ENCODE data around the gene SDF4. TPM values are rescaled to one million over a fixed set of nuclear protein-coding genes. Genes with fewer than 3 reads are reported as not detected.

Gene SDF4
- total and polyA plus RNA-seq, 2 experiments from 2014 or later = 214 to 261 TPM

DNA sequence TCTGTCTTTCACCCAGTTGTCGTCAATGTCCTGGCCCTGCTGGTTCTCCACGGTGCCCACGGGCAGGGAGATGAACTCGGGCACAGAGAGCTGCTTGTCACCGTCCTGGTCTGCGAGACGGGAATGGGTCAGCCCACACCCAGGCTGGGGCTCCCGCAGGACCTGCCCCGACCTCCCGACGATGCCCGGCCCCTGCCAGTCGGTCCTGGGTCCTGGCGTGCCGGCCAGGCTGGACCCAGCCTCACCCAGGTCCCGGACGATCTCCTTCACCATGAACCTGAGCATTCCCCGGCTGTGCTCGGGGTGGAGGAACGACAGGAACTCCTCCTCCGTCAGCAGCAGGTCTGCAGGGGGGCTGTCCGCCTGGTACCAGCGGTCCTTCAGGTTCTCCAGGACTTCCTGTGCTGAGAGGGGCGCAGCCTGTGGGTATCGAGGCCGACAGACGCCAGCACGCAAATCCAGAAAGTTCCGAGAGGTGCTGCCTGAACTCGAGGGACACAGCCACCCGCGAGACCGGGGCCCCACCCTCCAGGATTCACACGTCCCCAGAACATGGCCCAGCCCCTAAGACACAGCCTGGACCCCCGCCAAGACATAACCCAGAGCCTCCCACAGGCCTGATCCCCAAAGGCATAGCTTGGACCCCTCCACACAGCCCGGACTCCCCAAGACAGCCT, 13.1 kb downstream of the SDF4 start:
- H4K20me1 ChIP-seq (ENCODE audit: insufficient read depth) = no peaks in the 10 kb centered on the region
- peaks cover 5% of the 10 kb centered on the region; the same call in 1 of the 2 replicates for H3K36me3 ChIP-seq (ENCODE audit: low read depth)
- H3K4me2 ChIP-seq (ENCODE audit: unreplicated experiment) = no peak overlapping the region
- no peaks in the 10 kb centered on the region for H3K4me1 ChIP-seq (ENCODE audit: insufficient read depth)
- in situ Hi-C loops (cut with MboI) = no loop called here
- no peak overlapping the region for H2AFZ ChIP-seq
- no peaks in the 10 kb centered on the region for H3K9me2 ChIP-seq (ENCODE audit: insufficient read depth)
- no peaks in the 10 kb centered on the region for H3K27me3 ChIP-seq (replicated peaks; ENCODE audit: insufficient read depth)
- H3K79me2 ChIP-seq (ENCODE audit: insufficient read depth) = peaks cover 5% of the 10 kb centered on the region; the same call in 1 of the 2 replicates
- DNase-seq = no peak
- no peaks in the 10 kb centered on the region for H3K9me3 ChIP-seq (ENCODE audit: low read depth)
- no peak for TF ChIP-seq EZH2phosphoT487 (IDR thresholded peaks at IDR 0.05; ENCODE audit: insufficient read depth, low read depth)
- no peak for TF ChIP-seq EZH2 (IDR thresholded peaks at IDR 0.05; ENCODE audit: insufficient read depth, poor library complexity, severe bottlenecking)
- no peaks in the 10 kb centered on the region for H3F3A ChIP-seq (ENCODE audit: insufficient read depth)
- 90 to 94% methylated on average over 35 to 36 of the region's 36 CpGs for WGBS, 2 experiments (ENCODE audit: low coverage in 1 of 2, low lambda C conversion rate in 2 of 2, missing lambda C conversion rate in 2 of 2)
- no peak overlapping the region for H3K4me3 ChIP-seq
- no peak overlapping the region for H3K9ac ChIP-seq
- no peak overlapping the region for H3K27ac ChIP-seq

DNA sequence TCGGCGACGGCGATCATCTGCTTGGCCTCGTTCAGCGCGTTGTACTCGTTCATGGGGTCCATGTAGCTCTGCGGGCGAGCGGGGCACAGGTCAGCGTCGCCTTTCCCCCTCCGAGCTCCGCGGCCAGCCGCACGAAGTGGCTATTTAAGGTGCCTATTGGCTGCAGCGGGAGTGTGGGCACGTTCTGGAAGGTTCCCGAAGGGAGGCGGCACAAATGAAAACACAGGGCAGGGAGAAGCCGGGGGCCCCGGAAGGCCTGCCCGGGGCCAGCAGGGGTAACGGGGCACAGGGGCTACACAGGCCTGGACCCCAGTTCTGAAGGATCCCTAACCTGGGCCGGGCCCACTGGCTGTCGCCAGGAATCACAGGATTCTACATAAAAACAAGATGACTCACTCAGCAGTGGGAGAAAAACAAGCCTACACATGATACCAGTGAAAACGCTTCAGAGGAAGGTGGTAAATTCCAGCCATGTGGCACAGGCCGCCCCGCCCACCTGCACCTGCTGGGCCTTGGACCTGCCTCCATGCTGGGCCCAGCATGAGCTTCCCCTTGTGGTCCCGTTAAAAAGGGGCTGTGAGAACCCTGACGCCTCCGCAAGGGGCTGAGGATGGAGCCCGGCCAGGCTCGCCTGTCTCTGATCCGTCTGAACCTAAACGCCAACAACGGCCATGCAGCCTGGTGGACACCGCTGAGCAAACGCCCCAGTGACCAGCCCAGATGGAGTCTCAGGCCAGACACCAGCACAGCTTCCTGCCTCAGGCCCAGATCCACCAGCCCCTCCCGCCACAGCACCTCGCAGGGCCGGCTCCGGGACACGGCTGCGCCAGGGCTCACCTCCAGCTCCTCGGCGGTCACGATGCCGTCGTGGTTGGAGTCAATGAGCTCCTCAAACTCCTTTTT, 13.9 kb downstream of the SDF4 start:
- WGBS, 2 experiments (ENCODE audit: low coverage in 1 of 2, low lambda C conversion rate in 2 of 2, missing lambda C conversion rate in 2 of 2) = 92 to 94% methylated on average over 48 to 52 of the region's 52 CpGs
- H4K20me1 ChIP-seq (ENCODE audit: insufficient read depth) = no peaks in the 10 kb centered on the region

DNA sequence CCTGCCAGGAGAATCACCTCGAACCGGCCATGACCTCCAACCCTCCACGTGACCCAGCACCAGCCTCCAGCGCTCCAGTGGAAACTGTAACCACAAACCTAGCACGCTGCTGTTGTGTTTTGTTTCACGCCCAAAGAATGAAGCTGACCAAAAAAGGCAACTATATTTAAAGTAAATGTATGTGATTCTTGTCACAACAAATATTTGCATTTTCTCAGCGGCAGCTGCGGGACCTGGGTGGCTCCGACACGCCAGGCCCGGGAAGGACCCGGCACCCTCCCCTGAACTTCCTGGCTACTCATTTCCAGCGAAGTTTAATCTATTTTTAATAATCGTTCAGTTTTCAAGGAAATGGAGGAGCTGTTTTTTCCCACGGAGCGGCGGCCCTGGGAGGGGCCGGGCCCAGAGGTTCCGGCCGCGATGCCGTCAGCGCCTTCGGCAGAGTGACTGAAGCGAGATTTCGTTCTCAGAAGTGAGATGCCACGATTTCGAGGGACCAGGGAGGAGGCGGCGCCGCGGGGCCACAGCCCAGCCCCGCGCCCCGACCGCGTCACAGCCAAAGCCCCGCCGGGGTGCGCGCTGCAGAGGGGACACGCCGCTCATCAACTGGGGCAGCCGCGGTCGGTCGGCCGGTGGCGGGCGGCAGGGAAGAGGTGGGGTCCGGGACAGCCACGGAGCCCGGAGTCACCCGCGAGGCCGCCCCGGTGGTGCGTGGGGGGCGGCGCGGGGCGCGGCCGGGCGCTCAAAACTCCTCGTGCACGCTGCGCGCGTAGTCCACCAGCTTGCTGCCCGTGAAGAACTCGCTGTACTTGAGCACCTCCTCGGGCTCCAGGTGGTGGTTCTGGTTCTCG, 14.8 kb downstream of the SDF4 start:
- no peaks in the 10 kb centered on the region for H3F3A ChIP-seq (ENCODE audit: insufficient read depth)
- TF ChIP-seq EZH2 (IDR thresholded peaks at IDR 0.05; ENCODE audit: insufficient read depth, poor library complexity, severe bottlenecking) = no peak
- no peak for TF ChIP-seq EZH2phosphoT487 (IDR thresholded peaks at IDR 0.05; ENCODE audit: insufficient read depth, low read depth)
- no peak overlapping the region for H3K4me2 ChIP-seq (ENCODE audit: unreplicated experiment)
- H3K27ac ChIP-seq = no peak overlapping the region
- H3K9ac ChIP-seq = no peak overlapping the region
- WGBS, 2 experiments (ENCODE audit: low coverage in 1 of 2, low lambda C conversion rate in 2 of 2, missing lambda C conversion rate in 2 of 2) = 94 to 96% methylated on average over 39 to 74 of the region's 74 CpGs
- H3K9me2 ChIP-seq (ENCODE audit: insufficient read depth) = no peaks in the 10 kb centered on the region
- no peaks in the 10 kb centered on the region for H3K4me1 ChIP-seq (ENCODE audit: insufficient read depth)
- no peaks in the 10 kb centered on the region for H3K9me3 ChIP-seq (ENCODE audit: low read depth)
- no peak for DNase-seq
- H3K79me2 ChIP-seq (ENCODE audit: insufficient read depth) = no peaks in the 10 kb centered on the region
- no peak overlapping the region for H2AFZ ChIP-seq
- peaks cover 5% of the 10 kb centered on the region; the same call in 1 of the 2 replicates for H3K36me3 ChIP-seq (ENCODE audit: low read depth)
- no peaks in the 10 kb centered on the region for H4K20me1 ChIP-seq (ENCODE audit: insufficient read depth)
- H3K27me3 ChIP-seq (replicated peaks; ENCODE audit: insufficient read depth) = no peaks in the 10 kb centered on the region
- no peak overlapping the region for H3K4me3 ChIP-seq
- in situ Hi-C loops (cut with MboI) = no loop called here

More for the DNA sequence above, 13.9 kb downstream of the SDF4 start:
- in situ Hi-C loops (cut with MboI) = no loop called here
- H3K36me3 ChIP-seq (ENCODE audit: low read depth) = peaks cover 5% of the 10 kb centered on the region; the same call in 1 of the 2 replicates
- H3K4me3 ChIP-seq = no peak overlapping the region
- no peak overlapping the region for H3K4me2 ChIP-seq (ENCODE audit: unreplicated experiment)
- H3K4me1 ChIP-seq (ENCODE audit: insufficient read depth) = no peaks in the 10 kb centered on the region
- H2AFZ ChIP-seq = no peak overlapping the region
- H3K9me2 ChIP-seq (ENCODE audit: insufficient read depth) = no peaks in the 10 kb centered on the region
- H3K79me2 ChIP-seq (ENCODE audit: insufficient read depth) = no peaks in the 10 kb centered on the region
- TF ChIP-seq EZH2 (IDR thresholded peaks at IDR 0.05; ENCODE audit: insufficient read depth, poor library complexity, severe bottlenecking) = no peak
- TF ChIP-seq EZH2phosphoT487 (IDR thresholded peaks at IDR 0.05; ENCODE audit: insufficient read depth, low read depth) = no peak
- H3K9ac ChIP-seq = no peak overlapping the region
- no peaks in the 10 kb centered on the region for H3F3A ChIP-seq (ENCODE audit: insufficient read depth)
- no peak for DNase-seq
- no peak overlapping the region for H3K27ac ChIP-seq
- H3K9me3 ChIP-seq (ENCODE audit: low read depth) = no peaks in the 10 kb centered on the region
- no peaks in the 10 kb centered on the region for H3K27me3 ChIP-seq (replicated peaks; ENCODE audit: insufficient read depth)

All from GM23248 (cell line).